ENCODE data around the gene HHAT. TPM values are rescaled to one million over a fixed set of nuclear protein-coding genes. Genes with fewer than 3 reads are reported as not detected.

The HHAT gene
- total and polyA plus RNA-seq, 2 of the 4 experiments (the other 2 are of a cell fraction), result 1.7 to 2.5 TPM

GRCh38 chr1:210516092-210516656, 187.5 kb downstream of the HHAT start:
- no peak overlapping the region for H3K18ac ChIP-seq (ENCODE audit: low read depth, low read length)
- no peaks in the 10 kb centered on the region for H3K27me3 ChIP-seq (ENCODE audit: control insufficient read depth, insufficient read depth, low read length)
- no peaks in the 10 kb centered on the region for H3K79me1 ChIP-seq (ENCODE audit: low read depth in 1 of 2, low read length in 2 of 2)
- H3K4me2 ChIP-seq (ENCODE audit: low read depth, low read length), result no peak overlapping the region
- H4K5ac ChIP-seq (ENCODE audit: low read depth, low read length), result no peak overlapping the region
- WGBS, 2 experiments (ENCODE audit: extremely low coverage in 2 of 2, insufficient read length in 1 of 2), result 16% methylated on average over 2 of the region's 3 CpGs; no CpG with 5 or more reads in 1 of the 2 experiments
- no peak overlapping the region for H2AFZ ChIP-seq (replicated peaks; ENCODE audit: low read length, poor library complexity)
- no peak overlapping the region for H4K8ac ChIP-seq (ENCODE audit: low read depth in 2 of 2, low read length in 2 of 2)
- H3K4me1 ChIP-seq (ENCODE audit: control insufficient read depth, insufficient read depth, low read length), result no peaks in the 10 kb centered on the region
- no peak overlapping the region for H3K56ac ChIP-seq (ENCODE audit: extremely low read depth, insufficient read depth, low read length)
- no peak overlapping the region for H2BK20ac ChIP-seq (ENCODE audit: low read depth, low read length)
- H2AK5ac ChIP-seq (ENCODE audit: low read depth, low read length), result no peak overlapping the region
- no peaks in the 10 kb centered on the region for H3K9me1 ChIP-seq (ENCODE audit: insufficient read depth, low read length)
- TF ChIP-seq RCOR1 (IDR thresholded peaks at IDR 0.05; ENCODE audit: insufficient replicate concordance, low read length) (no peak), FOS (IDR thresholded peaks at IDR 0.05; ENCODE audit: low read depth, low read length) (no peak), CHD1 (IDR thresholded peaks at IDR 0.05; ENCODE audit: low read depth, low read length) (no peak), RAD21 (IDR thresholded peaks at IDR 0.05; ENCODE audit: low read length) (no peak), USF2 (IDR thresholded peaks at IDR 0.05; ENCODE audit: low read depth, low read length) (no peak), MAZ (IDR thresholded peaks at IDR 0.05; ENCODE audit: borderline replicate concordance, low read depth, low read length) (no peak), CEBPB (IDR thresholded peaks at IDR 0.05; ENCODE audit: low read depth, low read length) (no peak), MAFK (IDR thresholded peaks at IDR 0.05; ENCODE audit: low read depth, low read length) (no peak), BHLHE40 (IDR thresholded peaks at IDR 0.05; ENCODE audit: low read depth, low read length) (no peak), SMC3 (IDR thresholded peaks at IDR 0.05; ENCODE audit: low read depth, low read length) (no peak), POLR2A (IDR thresholded peaks at IDR 0.05; ENCODE audit: low read depth, low read length) (no peak), RFX5 (IDR thresholded peaks at IDR 0.05; ENCODE audit: low read depth, low read length) (no peak)
- TF ChIP-seq, protein P1, sequence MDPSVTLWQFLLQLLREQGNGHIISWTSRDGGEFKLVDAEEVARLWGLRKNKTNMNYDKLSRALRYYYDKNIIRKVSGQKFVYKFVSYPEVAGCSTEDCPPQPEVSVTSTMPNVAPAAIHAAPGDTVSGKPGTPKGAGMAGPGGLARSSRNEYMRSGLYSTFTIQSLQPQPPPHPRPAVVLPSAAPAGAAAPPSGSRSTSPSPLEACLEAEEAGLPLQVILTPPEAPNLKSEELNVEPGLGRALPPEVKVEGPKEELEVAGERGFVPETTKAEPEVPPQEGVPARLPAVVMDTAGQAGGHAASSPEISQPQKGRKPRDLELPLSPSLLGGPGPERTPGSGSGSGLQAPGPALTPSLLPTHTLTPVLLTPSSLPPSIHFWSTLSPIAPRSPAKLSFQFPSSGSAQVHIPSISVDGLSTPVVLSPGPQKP (IDR thresholded peaks at IDR 0.05; ENCODE audit: borderline replicate concordance, low read depth, low read length), result no peak
- ChIA-PET POLR2A (ENCODE audit: unreplicated experiment) (no interaction called here), CTCF (interaction anchor here (1.2 kb wide), 1 partner anchor 19 kb away, joined by 4 read pairs; no protein-coding TSS in a partner anchor)
- ATAC-seq (ENCODE audit: low read depth), result no peak
- no peak overlapping the region for H4K91ac ChIP-seq (ENCODE audit: insufficient read depth, low read depth, low read length)
- no peaks in the 10 kb centered on the region for H4K20me1 ChIP-seq (ENCODE audit: insufficient read depth, low read length)
- no peak overlapping the region for H3K4ac ChIP-seq (ENCODE audit: low read depth, low read length)
- no TSS peak for BruUV-seq (replicated peaks)
- dilution Hi-C loops (cut with HindIII; ENCODE audit: low sequenced_read_pairs, unreplicated experiment) (no loop called here), intact Hi-C loops (cut with micrococcal nuclease) (no loop called here), in situ Hi-C loops (cut with MboI; ENCODE audit: low sequenced_read_pairs) (no loop called here)
- H3K14ac ChIP-seq (replicated peaks; ENCODE audit: low read depth, low read length), result no peak overlapping the region
- no peak overlapping the region for H3K4me3 ChIP-seq (ENCODE audit: insufficient read depth, low read depth, low read length)
- no peak overlapping the region for H3K23ac ChIP-seq (ENCODE audit: low read depth, low read length)
- no peak overlapping the region for H2BK120ac ChIP-seq (ENCODE audit: low read depth, low read length)
- no peak overlapping the region for H2BK15ac ChIP-seq (ENCODE audit: low read depth, low read length)
- no peak overlapping the region for H3K9ac ChIP-seq (ENCODE audit: low read depth, low read length)
- H2BK5ac ChIP-seq (ENCODE audit: low read depth, low read length, poor library complexity, severe bottlenecking), result no peak overlapping the region
- no peak for DNase-seq
- no peaks in the 10 kb centered on the region for H3K9me3 ChIP-seq (ENCODE audit: control insufficient read depth, insufficient read depth, low read length)
- H3K36me3 ChIP-seq (ENCODE audit: control insufficient read depth, insufficient read depth, low read length), result no peaks in the 10 kb centered on the region
- H2AK9ac ChIP-seq (replicated peaks; ENCODE audit: low read depth, low read length, poor library complexity), result no peak overlapping the region
- H3K27ac ChIP-seq (ENCODE audit: insufficient read depth, low read length), result no peak overlapping the region
